Stimulated activated CD8-positive, alpha-beta memory T cell treated with anti-CD3 and anti-CD28 coated beads, Interleukin-15, amount 100 ng/mL, for 4 hours (primary cell): ENCODE data around the gene MACC1.
"Not testable (repeated sequence)": the region's sequence is repeated elsewhere in the genome, so short reads cannot be mapped to it uniquely, and the experiment has no call there.

Source experiments
- DNase-seq, 2 donors: peaks; one replicate each; pipeline ENCODE4 v3.0.0-alpha.2; 2020; ENCODE audit warnings: low read depth in 2 of 2

Gene MACC1

GRCh38 chr7:20131776-20132175 is 85.4 kb downstream of the MACC1 start:
- DNase-seq = no peak

GRCh38 chr7:20129920-20130319 is 87.3 kb downstream of the MACC1 start:
- DNase-seq = no peak

GRCh38 chr7:20128001-20128400 is 89.2 kb downstream of the MACC1 start:
- DNase-seq = no peak

GRCh38 chr7:20126060-20126459 is 91.1 kb downstream of the MACC1 start:
- DNase-seq = not testable (repeated sequence)

GRCh38 chr7:20124087-20124486 is 93.1 kb downstream of the MACC1 start:
- not testable (repeated sequence) for DNase-seq

GRCh38 chr7:20122653-20123316 is 94.4 kb downstream of the MACC1 start:
- DNase-seq = not testable (repeated sequence)

- DNase-seq = no peak
Observed at GRCh38 chr7:20122073-20122472, 95.1 kb downstream of the MACC1 start.

GRCh38 chr7:20121404-20121803 is 95.8 kb downstream of the MACC1 start:
- no peak for DNase-seq

GRCh38 chr7:20120611-20121168 is 96.5 kb downstream of the MACC1 start:
- not testable (repeated sequence) for DNase-seq

GRCh38 chr7:20116869-20117268 is 100.3 kb downstream of the MACC1 start:
- no peak for DNase-seq

- DNase-seq = no peak
Observed at GRCh38 chr7:20114468-20114867, 102.7 kb downstream of the MACC1 start.

- DNase-seq = no peak
Observed at GRCh38 chr7:20113427-20114027, 103.7 kb downstream of the MACC1 start.

- DNase-seq = no peak
Observed at GRCh38 chr7:20112696-20113095, 104.5 kb downstream of the MACC1 start.

GRCh38 chr7:20111821-20112542 is 105.2 kb downstream of the MACC1 start:
- no peak for DNase-seq

GRCh38 chr7:20107582-20107981 is 109.6 kb downstream of the MACC1 start:
- no peak for DNase-seq

GRCh38 chr7:20104696-20105095 is 112.5 kb downstream of the MACC1 start:
- DNase-seq = no peak

- DNase-seq = no peak
Observed at GRCh38 chr7:20102982-20103381, 114.2 kb downstream of the MACC1 start.

- no peak for DNase-seq
Observed at GRCh38 chr7:20095862-20096261, 121.3 kb downstream of the MACC1 start.

- DNase-seq = no peak
Observed at GRCh38 chr7:20095436-20095835, 121.7 kb downstream of the MACC1 start.

- DNase-seq = no peak
Observed at GRCh38 chr7:20089431-20089830, 127.8 kb downstream of the MACC1 start.

GRCh38 chr7:20085086-20085485 is 132.1 kb downstream of the MACC1 start:
- DNase-seq = no peak
